ENCODE data around the gene UBE2R2. TPM values are rescaled to one million over a fixed set of nuclear protein-coding genes. Genes with fewer than 3 reads are reported as not detected.
A peak's percentile ranks its signal among the peaks of the same experiment; 100 is the strongest.

UBE2R2 gene
- total and polyA plus RNA-seq, 2 of the 8 experiments (the other 6 are each of a cell fraction or from before 2014, with no cell fraction given) = 19.4 to 42.1 TPM

GRCh38 chr9:33860200-33860871 lies 43.4 kb downstream of the UBE2R2 start:
- Histone ChIP-seq H4K8ac (ENCODE audit: extremely low read depth, insufficient read depth, low read length) (no peak overlapping the region), H3K4me2 (ENCODE audit: insufficient read depth in 1 of 2, low read depth in 2 of 2, low read length in 2 of 2) (no peak overlapping the region), H4K91ac (replicated peaks; ENCODE audit: insufficient read length, low read length) (no peak overlapping the region), H3K79me2 (ENCODE audit: control insufficient read depth in 1 of 2, insufficient read depth in 2 of 2, low read length in 2 of 2) (peaks cover 0 to 79% of the 10 kb centered on the region in 2 experiments; a peak in 3 of 4 replicates), H3K79me1 (ENCODE audit: low read depth, low read length) (peaks cover 7% of the 10 kb centered on the region; the same call in 1 of the 2 replicates), H2BK20ac (ENCODE audit: low read length) (no peak overlapping the region), H3K14ac (ENCODE audit: insufficient read length) (no peak overlapping the region), H3K23me2 (ENCODE audit: low read depth, low read length) (no peaks in the 10 kb centered on the region), H4K20me1 (replicated peaks in 1 of 2; ENCODE audit: control insufficient read depth in 1 of 2, insufficient read depth in 2 of 2, low read length in 2 of 2) (peaks cover 4 to 7% of the 10 kb centered on the region in 2 experiments), H3K9ac (replicated peaks in 1 of 4; ENCODE audit: extremely low read depth in 1 of 4, low read depth in 3 of 4, low read length in 3 of 4) (no peak overlapping the region), H2BK15ac (ENCODE audit: low read length) (no peak overlapping the region), H3K27me3 (replicated peaks in 1 of 4; ENCODE audit: control insufficient read depth in 3 of 4, extremely low read depth in 1 of 4, insufficient read depth in 3 of 4, low read length in 3 of 4) (no peaks in the 10 kb centered on the region), H3K36me3 (ENCODE audit: control insufficient read depth in 2 of 4, insufficient read depth in 4 of 4, low read length in 3 of 4) (no peaks in the 10 kb centered on the region), H3K18ac (ENCODE audit: extremely low read depth, low read length) (no peak overlapping the region), H2BK12ac (ENCODE audit: low read depth, low read length) (no peak overlapping the region), H2BK120ac (replicated peaks; ENCODE audit: low read depth, low read length) (no peak overlapping the region), H2BK5ac (ENCODE audit: low read depth, low read length) (no peak overlapping the region), H3K23ac (ENCODE audit: insufficient read length) (no peak overlapping the region), H3K4me3 (ENCODE audit: extremely low read depth in 1 of 4, insufficient read depth in 2 of 4, low read depth in 3 of 4, low read length in 4 of 4) (no peak overlapping the region), H3K27ac (ENCODE audit: low read depth, low read length) (no peak overlapping the region), H3K9me3 (ENCODE audit: insufficient read depth in 2 of 2, low read depth in 1 of 2, low read length in 1 of 2) (no peaks in the 10 kb centered on the region), H3K4me1 (replicated peaks in 1 of 4; ENCODE audit: control insufficient read depth in 3 of 4, insufficient read depth in 4 of 4, low read length in 3 of 4) (no peaks in the 10 kb centered on the region), H2AFZ (ENCODE audit: low read length) (no peak overlapping the region), H4K5ac (ENCODE audit: insufficient read length, low read depth, low read length) (no peak overlapping the region), H3K4ac (replicated peaks; ENCODE audit: insufficient read length, low read depth, low read length) (no peak overlapping the region), H3K56ac (replicated peaks; ENCODE audit: insufficient read length, low read depth, low read length) (no peak overlapping the region), H2AK5ac (ENCODE audit: low read depth, low read length) (no peak overlapping the region)
- no peak for TF ChIP-seq EGR1 (IDR thresholded peaks at IDR 0.05; ENCODE audit: borderline replicate concordance, low read depth, low read length)
- TF ChIP-seq TEAD4 (IDR thresholded peaks at IDR 0.05; ENCODE audit: low read depth, low read length) = no peak
- peak in 1 of 3 experiments; percentile 24; a peak in 1 of 4 replicates for TF ChIP-seq CTCF (IDR thresholded peaks at IDR 0.05; ENCODE audit: control extremely low read depth in 1 of 3, insufficient read depth in 1 of 3, low read depth in 1 of 3, low read length in 3 of 3)
- TF ChIP-seq, protein P1, sequence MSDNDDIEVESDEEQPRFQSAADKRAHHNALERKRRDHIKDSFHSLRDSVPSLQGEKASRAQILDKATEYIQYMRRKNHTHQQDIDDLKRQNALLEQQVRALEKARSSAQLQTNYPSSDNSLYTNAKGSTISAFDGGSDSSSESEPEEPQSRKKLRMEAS (IDR thresholded peaks at IDR 0.05) = no peak
- TF ChIP-seq TAF1 (IDR thresholded peaks at IDR 0.05; ENCODE audit: low read depth, low read length) = no peak
- TF ChIP-seq NRF1 (IDR thresholded peaks at IDR 0.05; ENCODE audit: low read depth, low read length) = no peak
- no peak for TF ChIP-seq JUND (IDR thresholded peaks at IDR 0.05; ENCODE audit: low read length)
- TF ChIP-seq SIX5 (IDR thresholded peaks at IDR 0.05; ENCODE audit: low read depth, low read length) = no peak
- ChIA-PET POLR2A (ENCODE audit: partially characterized antibody) (no interaction called here), CTCF (ENCODE audit: partially characterized antibody) (interaction anchor here (0.6 kb wide), 1 partner anchor 93 kb away, joined by 5 read pairs; no protein-coding TSS in a partner anchor)
- DNase-seq (ENCODE audit: low read depth in 1 of 2, low spot score in 2 of 2) = no peak
- no peak for FAIRE-seq
- WGBS, 2 experiments (ENCODE audit: extremely low coverage in 1 of 2, insufficient coverage in 1 of 2, insufficient read length in 1 of 2, insufficient replicate concordance in 2 of 2, low coverage in 1 of 2, low lambda C conversion rate in 2 of 2, missing lambda C conversion rate in 1 of 2) = 95% methylated on average over 1 of the region's 1 CpG; no CpG with 5 or more reads in 1 of the 2 experiments
